Epithelial cell of esophagus (primary cell): Measurements from ENCODE around the gene CLEC3A.

Experiments used
- DNase-seq: peaks from one replicate; pipeline ENCODE4 v3.0.0; 2010; ENCODE audit warnings: low read depth
- H3K4me3 ChIP-seq: 2 replicates; pipeline ENCODE4 v1.5.1; 2011; ENCODE audit warnings: mild to moderate bottlenecking, low read length, control low read depth
- TF ChIP-seq, protein P1 (sequence below): IDR thresholded peaks from 2 replicates; pipeline ENCODE4 v1.5.1; 2011; ENCODE audit warnings: low read depth, mild to moderate bottlenecking, low read length, control low read depth, inconsistent platforms; ENCODE audit not compliant: insufficient read depth; ENCODE audit errors: missing control alignments

CLEC3A gene, protein sequence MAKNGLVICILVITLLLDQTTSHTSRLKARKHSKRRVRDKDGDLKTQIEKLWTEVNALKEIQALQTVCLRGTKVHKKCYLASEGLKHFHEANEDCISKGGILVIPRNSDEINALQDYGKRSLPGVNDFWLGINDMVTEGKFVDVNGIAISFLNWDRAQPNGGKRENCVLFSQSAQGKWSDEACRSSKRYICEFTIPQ

GRCh38 chr16:78022347-78023060, at the start of gene CLEC3A:
CLEC3A (plus strand) TSS chr16:78022548; CDS start chr16:78022627, 79 bp downstream.
- no peak for DNase-seq
- TF ChIP-seq, protein P1, sequence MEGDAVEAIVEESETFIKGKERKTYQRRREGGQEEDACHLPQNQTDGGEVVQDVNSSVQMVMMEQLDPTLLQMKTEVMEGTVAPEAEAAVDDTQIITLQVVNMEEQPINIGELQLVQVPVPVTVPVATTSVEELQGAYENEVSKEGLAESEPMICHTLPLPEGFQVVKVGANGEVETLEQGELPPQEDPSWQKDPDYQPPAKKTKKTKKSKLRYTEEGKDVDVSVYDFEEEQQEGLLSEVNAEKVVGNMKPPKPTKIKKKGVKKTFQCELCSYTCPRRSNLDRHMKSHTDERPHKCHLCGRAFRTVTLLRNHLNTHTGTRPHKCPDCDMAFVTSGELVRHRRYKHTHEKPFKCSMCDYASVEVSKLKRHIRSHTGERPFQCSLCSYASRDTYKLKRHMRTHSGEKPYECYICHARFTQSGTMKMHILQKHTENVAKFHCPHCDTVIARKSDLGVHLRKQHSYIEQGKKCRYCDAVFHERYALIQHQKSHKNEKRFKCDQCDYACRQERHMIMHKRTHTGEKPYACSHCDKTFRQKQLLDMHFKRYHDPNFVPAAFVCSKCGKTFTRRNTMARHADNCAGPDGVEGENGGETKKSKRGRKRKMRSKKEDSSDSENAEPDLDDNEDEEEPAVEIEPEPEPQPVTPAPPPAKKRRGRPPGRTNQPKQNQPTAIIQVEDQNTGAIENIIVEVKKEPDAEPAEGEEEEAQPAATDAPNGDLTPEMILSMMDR = no peak
- H3K4me3 ChIP-seq = no peak within 1 kb of the TSS

DNA sequence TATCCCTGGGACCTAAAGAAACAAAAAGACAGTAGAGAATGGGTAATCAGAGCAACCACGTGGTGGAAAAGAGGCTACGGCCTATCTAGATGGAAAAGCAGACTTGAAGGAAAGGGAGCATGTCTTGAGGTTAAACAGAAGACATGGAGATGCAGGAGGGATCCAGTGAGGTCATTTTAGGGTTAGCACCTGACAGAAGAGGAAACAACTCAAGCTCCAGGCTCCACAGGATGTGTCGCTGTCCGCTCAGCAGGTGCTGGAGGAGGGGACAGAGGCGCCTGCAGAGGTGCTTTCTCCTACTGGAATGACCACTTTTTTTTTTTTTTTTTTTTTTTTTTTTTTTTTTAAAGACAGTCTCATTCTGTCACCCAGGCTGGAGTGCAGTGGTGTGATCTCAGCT, 47.5 kb upstream of the CLEC3A start:
- no peak for DNase-seq
- TF ChIP-seq, protein P1 = no peak
- no peak overlapping the region for H3K4me3 ChIP-seq

DNA sequence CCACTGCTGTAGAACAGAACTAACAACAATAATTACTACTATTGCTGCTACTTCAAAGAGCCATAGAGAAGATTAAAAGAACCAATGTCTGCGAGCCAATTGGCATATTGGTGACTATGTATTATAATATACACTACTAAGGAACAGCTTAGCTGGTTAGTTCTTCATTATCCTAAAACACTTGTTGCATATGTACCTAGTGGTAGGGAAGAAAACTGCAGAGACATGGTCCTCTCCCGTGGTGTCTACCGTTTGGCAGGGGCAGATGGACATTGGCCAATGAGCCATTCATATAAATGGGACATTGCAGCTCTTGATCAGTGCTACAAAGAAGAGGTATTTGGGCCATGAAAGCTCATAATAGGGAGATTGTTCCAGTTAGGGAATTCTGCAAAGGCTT, 46.4 kb upstream of the CLEC3A start:
- TF ChIP-seq, protein P1 = no peak
- no peak overlapping the region for H3K4me3 ChIP-seq
- DNase-seq = no peak

GRCh38 chr16:77977339-77977738, 45.0 kb upstream of the CLEC3A start:
- DNase-seq = no peak
- no peak overlapping the region for H3K4me3 ChIP-seq
- TF ChIP-seq, protein P1 = no peak

- no peak overlapping the region for H3K4me3 ChIP-seq
- TF ChIP-seq, protein P1 = no peak
- no peak for DNase-seq
Observed at GRCh38 chr16:77985111-77985510, 37.2 kb upstream of the CLEC3A start.

GRCh38 chr16:77986011-77986740, 36.2 kb upstream of the CLEC3A start:
- no peak overlapping the region for H3K4me3 ChIP-seq
- no peak for DNase-seq
- TF ChIP-seq, protein P1 = no peak

GRCh38 chr16:77987810-77988209, 34.5 kb upstream of the CLEC3A start:
- TF ChIP-seq, protein P1 = no peak
- DNase-seq = no peak
- no peak overlapping the region for H3K4me3 ChIP-seq
